DND-41 (cell line): ENCODE data around the gene SNRNP27.

ENCODE experiments used
- ATAC-seq: fragments of 200-7000 bp; cut with Tn5 transposase; 3 replicates; pipeline ENCODE4 v1.9.1; 2021; ENCODE audit warnings: low read depth; ENCODE audit not compliant: insufficient read depth
- DNase-seq: peaks from one replicate; pipeline ENCODE4 v3.0.0-alpha.2; 2020
- H2AFZ ChIP-seq: 2 replicates; pipeline ENCODE4 v1.6.0; 2012; ENCODE audit warnings: low read depth, low read length
- H3K27ac ChIP-seq: 2 replicates; pipeline ENCODE4 v1.5.1; 2012; ENCODE audit warnings: low read length, inconsistent platforms
- H3K27me3 ChIP-seq: fragments of 200-600 bp; sonication (generic); 2 replicates; pipeline ENCODE4 v1.6.0; 2012; ENCODE audit warnings: low read length, mild to moderate bottlenecking, inconsistent platforms; ENCODE audit not compliant: insufficient read depth, poor library complexity
- H3K36me3 ChIP-seq: 2 replicates; pipeline ENCODE4 v1.5.1; 2012; ENCODE audit warnings: low read length, inconsistent platforms; ENCODE audit not compliant: insufficient read depth
- H3K4me1 ChIP-seq: 2 replicates; pipeline ENCODE4 v1.5.1; 2012; ENCODE audit warnings: mild to moderate bottlenecking, low read length; ENCODE audit not compliant: insufficient read depth
- H3K4me2 ChIP-seq: 2 replicates; pipeline ENCODE4 v1.6.0; 2012; ENCODE audit warnings: mild to moderate bottlenecking, moderate library complexity, low read length, inconsistent platforms; ENCODE audit not compliant: insufficient read depth
- H3K4me3 ChIP-seq, 2 experiments: fragments of 200-600 bp in 1 of 2; shearing (Covaris generic) in 1 of 2; 2 replicates each; pipeline ENCODE4 v1.5.1; 2012 to 2016; ENCODE audit warnings: inconsistent platforms in 2 of 2, low read length in 2 of 2, mild to moderate bottlenecking in 2 of 2, low read depth in 1 of 2, moderate library complexity in 1 of 2
- H3K79me2 ChIP-seq: 2 replicates; pipeline ENCODE4 v1.6.0; 2012; ENCODE audit warnings: low read length, inconsistent platforms; ENCODE audit not compliant: insufficient read depth
- H3K9ac ChIP-seq: 2 replicates; pipeline ENCODE4 v1.6.0; 2012; ENCODE audit warnings: low read depth, mild to moderate bottlenecking, inconsistent platforms, low read length, moderate library complexity
- H3K9me3 ChIP-seq: 2 replicates; pipeline ENCODE4 v1.5.1; 2012; ENCODE audit warnings: low read length, moderate library complexity, mild to moderate bottlenecking, inconsistent platforms; ENCODE audit not compliant: insufficient read depth, severe bottlenecking
- H4K20me1 ChIP-seq: 2 replicates; pipeline ENCODE4 v1.6.0; 2012; ENCODE audit warnings: low read length; ENCODE audit not compliant: insufficient read depth
- CTCF ChIP-seq: IDR thresholded peaks from 2 replicates; pipeline ENCODE4 v1.5.1; 2012; ENCODE audit warnings: borderline replicate concordance, low read length, moderate library complexity, mild to moderate bottlenecking; ENCODE audit not compliant: poor library complexity, severe bottlenecking; ENCODE audit errors: extremely low read depth
- EZH2 ChIP-seq: IDR thresholded peaks from 3 replicates; pipeline ENCODE4 v1.6.1; 2012; ENCODE audit warnings: borderline replicate concordance, low read depth, mild to moderate bottlenecking, moderate library complexity, low read length, inconsistent platforms; ENCODE audit not compliant: severe bottlenecking

Gene SNRNP27

GRCh38 chr2:69914950-69915945 is 21.5 kb downstream of the SNRNP27 start, which contains the start of gene MXD1:
MXD1 (plus strand) TSS chr2:69915109; CDS start chr2:69915331, 222 bp downstream.
- no peaks in the 10 kb centered on the region for H3K9me3 ChIP-seq
- peaks cover 16% of the 10 kb centered on the region for H3K36me3 ChIP-seq
- peak within 1 kb of the TSS; percentile 93 to 96 for H3K4me3 ChIP-seq
- ATAC-seq, result no peak
- H3K4me1 ChIP-seq, result peaks cover 34% of the 10 kb centered on the region
- peak within 1 kb of the TSS; percentile 93 for H3K27ac ChIP-seq
- H3K9ac ChIP-seq, result peak within 1 kb of the TSS; percentile 98
- peak within 1 kb of the TSS; percentile 90 for H2AFZ ChIP-seq
- H3K27me3 ChIP-seq, result no peaks in the 10 kb centered on the region
- peak; percentile 24 for DNase-seq
- H3K79me2 ChIP-seq, result peaks cover 32% of the 10 kb centered on the region
- no peak for TF ChIP-seq CTCF
- no peaks in the 10 kb centered on the region for H4K20me1 ChIP-seq
- peak within 1 kb of the TSS; percentile 96 for H3K4me2 ChIP-seq

GRCh38 chr2:69916106-69916505 is 22.4 kb downstream of the SNRNP27 start:
- Histone ChIP-seq H3K36me3 (peaks cover 25% of the 10 kb centered on the region), H3K9ac (peak overlapping the region; percentile 88), H3K4me3 (peak overlapping the region; percentile 93 to 96), H3K9me3 (no peaks in the 10 kb centered on the region), H3K27ac (no peak overlapping the region; the same call in 1 of the 2 replicates), H4K20me1 (no peaks in the 10 kb centered on the region), H3K27me3 (no peaks in the 10 kb centered on the region), H2AFZ (peak overlapping the region; percentile 86; the same call in 1 of the 2 replicates), H3K4me1 (peaks cover 34% of the 10 kb centered on the region), H3K79me2 (peaks cover 32% of the 10 kb centered on the region), H3K4me2 (peak overlapping the region; percentile 96)
- ATAC-seq, result no peak
- no peak for TF ChIP-seq CTCF
- TF ChIP-seq EZH2, result no peak
- no peak for DNase-seq

GRCh38 chr2:69917852-69918251 is 24.1 kb downstream of the SNRNP27 start:
- Histone ChIP-seq H3K27ac (no peak overlapping the region), H3K9me3 (no peaks in the 10 kb centered on the region), H3K9ac (no peak overlapping the region), H3K4me3 (no peak overlapping the region), H3K27me3 (no peaks in the 10 kb centered on the region), H3K4me2 (peak overlapping the region; percentile 16; the same call in 1 of the 2 replicates), H2AFZ (no peak overlapping the region), H3K36me3 (peaks cover 38% of the 10 kb centered on the region), H3K4me1 (peaks cover 34% of the 10 kb centered on the region), H4K20me1 (no peaks in the 10 kb centered on the region), H3K79me2 (peaks cover 32% of the 10 kb centered on the region)
- DNase-seq (no peak), ATAC-seq (no peak)
- no peak for TF ChIP-seq EZH2
- no peak for TF ChIP-seq CTCF
